Activated T-cell treated with anti-CD3 and anti-CD28 coated beads, Interleukin-2, amount 50 U/mL, for 72 hours (primary cell): ENCODE results near the gene ANKRD9. TPM values are rescaled to one million over a fixed set of nuclear protein-coding genes. Genes with fewer than 3 reads are reported as not detected.
"Not testable (repeated sequence)": the region's sequence is repeated elsewhere in the genome, so short reads cannot be mapped to it uniquely, and the experiment has no call there.

Experiments used
- ATAC-seq, 2 donors: fragments of 150-1000 bp; cut with Tn5 transposase; replicated peaks in 1 of 2; 2 replicates each; pipeline ENCODE4 v1.10.0; 2021; ENCODE audit warnings: moderate library complexity in 2 of 2, mild to moderate bottlenecking in 1 of 2
- DNase-seq, 2 donors: peaks; one replicate each; pipeline ENCODE4 v3.0.0; 2021 to 2022; ENCODE audit warnings: mixed read lengths in 1 of 2
- H3K27ac Mint-ChIP-seq: one replicate; pipeline ENCODE4 v1.8.0; 2022; ENCODE audit warnings: mild to moderate bottlenecking, moderate library complexity, mixed read lengths
- H3K27me3 Mint-ChIP-seq: one replicate; pipeline ENCODE4 v1.8.0; 2022; ENCODE audit warnings: low read depth, mixed read lengths
- H3K36me3 Mint-ChIP-seq, 2 donors: one replicate each; pipeline ENCODE4 v1.8.0; 2022; ENCODE audit warnings: mixed read lengths in 2 of 2, mild to moderate bottlenecking in 1 of 2; ENCODE audit not compliant: insufficient read depth in 2 of 2
- H3K4me1 Mint-ChIP-seq: one replicate; pipeline ENCODE4 v1.8.0; 2022; ENCODE audit warnings: low read depth, mixed read lengths
- H3K4me3 Mint-ChIP-seq, 2 donors: one replicate each; pipeline ENCODE4 v1.8.0; 2022; ENCODE audit warnings: mild to moderate bottlenecking in 2 of 2, mixed read lengths in 2 of 2, moderate library complexity in 2 of 2
- H3K9me3 Mint-ChIP-seq, 2 donors: one replicate each; pipeline ENCODE4 v1.8.0; 2022; ENCODE audit warnings: mixed read lengths in 2 of 2
- total RNA-seq, 2 donors: library from RNA; stranded (reverse); gene quantifications; one replicate each; pipeline ENCODE4 v1.2.3, GENCODE V29; 2022

Gene ANKRD9
- total RNA-seq, 2 donors from 2014 or later, result 3.2 to 4.5 TPM

DNA sequence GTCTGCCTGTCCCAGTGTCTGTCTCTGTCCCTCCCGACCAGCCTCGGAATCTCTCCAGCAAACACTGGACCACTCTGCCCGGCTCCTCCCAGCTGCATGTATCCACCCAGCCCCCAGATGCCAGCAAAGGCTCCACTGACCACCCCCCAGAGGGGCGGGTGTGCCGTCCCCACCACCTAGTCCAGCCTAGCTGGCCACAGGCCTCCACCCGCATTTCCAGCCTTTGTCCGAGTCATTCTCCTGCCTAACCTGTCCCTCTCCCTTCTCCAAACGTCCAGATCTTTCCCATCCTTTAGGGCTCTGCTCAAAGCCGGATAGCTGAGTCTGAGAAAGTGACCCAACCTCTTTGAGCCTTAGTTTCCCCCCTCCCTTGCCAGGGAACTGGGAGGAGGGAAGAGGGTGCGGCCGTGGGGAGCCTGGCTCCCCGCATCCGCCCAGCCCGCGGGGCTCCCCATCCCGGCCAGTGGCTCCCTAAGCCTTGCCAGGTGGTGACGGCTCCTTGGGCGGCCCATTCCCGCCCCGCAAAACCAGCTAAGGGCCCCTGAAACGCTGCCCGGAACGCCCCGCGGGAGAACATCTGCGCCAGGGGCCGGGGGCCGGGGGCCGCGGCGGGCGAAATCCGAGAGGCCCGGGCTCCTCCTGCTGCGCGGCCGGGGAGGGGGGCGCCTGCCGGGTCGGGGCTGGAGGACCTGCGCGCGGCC is 34.6 kb upstream of the ANKRD9 start:
- no peak overlapping the region for H3K27ac Mint-ChIP-seq
- no peaks in the 10 kb centered on the region for H3K4me1 Mint-ChIP-seq
- H3K9me3 Mint-ChIP-seq, result no peaks in the 10 kb centered on the region
- DNase-seq, result no peak
- ATAC-seq, result no peak
- no peaks in the 10 kb centered on the region for H3K36me3 Mint-ChIP-seq
- H3K27me3 Mint-ChIP-seq, result peaks cover 48% of the 10 kb centered on the region
- H3K4me3 Mint-ChIP-seq, result peak overlapping the region; percentile 1 to 51

DNA sequence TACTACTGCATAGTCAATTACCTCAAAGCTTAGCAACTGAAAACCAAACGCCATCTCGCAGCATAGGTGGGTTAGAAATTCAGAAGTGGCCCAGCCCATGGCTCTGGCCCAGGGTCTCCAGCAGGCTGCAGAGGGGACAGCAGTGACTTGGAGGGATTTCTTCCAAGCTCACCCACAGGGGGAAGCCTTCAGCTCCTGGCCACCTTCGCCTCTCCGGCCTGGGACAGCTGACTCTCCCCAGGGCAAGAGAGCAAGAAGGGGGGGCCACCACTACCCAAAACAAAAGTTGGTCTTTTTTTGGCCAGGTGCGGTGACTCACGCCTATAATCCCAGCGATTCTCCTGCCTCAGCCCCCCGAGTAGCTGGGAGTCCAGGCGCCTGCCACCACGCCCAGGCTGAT is 32.2 kb upstream of the ANKRD9 start:
- Mint-ChIP-seq H3K27me3 (peaks cover 30% of the 10 kb centered on the region), H3K9me3 (no peaks in the 10 kb centered on the region)

DNA sequence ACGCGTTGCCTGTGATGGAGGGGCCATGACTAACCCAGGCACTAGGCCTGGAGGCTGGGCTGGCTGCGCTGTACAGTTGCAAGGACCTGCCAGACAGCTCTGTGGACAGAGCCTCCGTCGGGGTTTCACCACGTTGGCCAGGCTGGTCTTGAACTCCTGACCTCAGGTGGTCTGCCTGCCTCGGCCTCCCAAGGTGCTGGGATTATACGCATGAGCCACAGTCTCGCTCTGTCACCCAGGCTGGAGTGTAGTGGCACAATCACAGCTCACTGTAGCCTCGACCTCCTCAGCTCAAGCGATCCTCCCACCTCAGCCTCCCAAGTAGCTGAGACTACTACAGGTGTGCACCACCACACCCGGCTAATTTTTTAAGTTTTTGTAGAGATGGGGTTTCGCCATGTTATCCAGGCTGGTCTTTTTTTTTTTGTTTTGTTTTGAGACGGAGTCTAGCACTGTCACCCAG is 31.5 kb upstream of the ANKRD9 start:
- not testable (repeated sequence) for ATAC-seq, H3K27ac Mint-ChIP-seq, H3K4me3 Mint-ChIP-seq, DNase-seq, H3K4me1 Mint-ChIP-seq, H3K9me3 Mint-ChIP-seq, H3K36me3 Mint-ChIP-seq
- H3K27me3 Mint-ChIP-seq, result peaks cover 23% of the 10 kb centered on the region

More for the DNA sequence above, 32.2 kb upstream of the ANKRD9 start:
- ATAC-seq (no peak), DNase-seq (no peak)
- Mint-ChIP-seq H3K36me3 (no peaks in the 10 kb centered on the region), H3K4me3 (no peak overlapping the region), H3K4me1 (no peaks in the 10 kb centered on the region), H3K27ac (no peak overlapping the region)

DNA sequence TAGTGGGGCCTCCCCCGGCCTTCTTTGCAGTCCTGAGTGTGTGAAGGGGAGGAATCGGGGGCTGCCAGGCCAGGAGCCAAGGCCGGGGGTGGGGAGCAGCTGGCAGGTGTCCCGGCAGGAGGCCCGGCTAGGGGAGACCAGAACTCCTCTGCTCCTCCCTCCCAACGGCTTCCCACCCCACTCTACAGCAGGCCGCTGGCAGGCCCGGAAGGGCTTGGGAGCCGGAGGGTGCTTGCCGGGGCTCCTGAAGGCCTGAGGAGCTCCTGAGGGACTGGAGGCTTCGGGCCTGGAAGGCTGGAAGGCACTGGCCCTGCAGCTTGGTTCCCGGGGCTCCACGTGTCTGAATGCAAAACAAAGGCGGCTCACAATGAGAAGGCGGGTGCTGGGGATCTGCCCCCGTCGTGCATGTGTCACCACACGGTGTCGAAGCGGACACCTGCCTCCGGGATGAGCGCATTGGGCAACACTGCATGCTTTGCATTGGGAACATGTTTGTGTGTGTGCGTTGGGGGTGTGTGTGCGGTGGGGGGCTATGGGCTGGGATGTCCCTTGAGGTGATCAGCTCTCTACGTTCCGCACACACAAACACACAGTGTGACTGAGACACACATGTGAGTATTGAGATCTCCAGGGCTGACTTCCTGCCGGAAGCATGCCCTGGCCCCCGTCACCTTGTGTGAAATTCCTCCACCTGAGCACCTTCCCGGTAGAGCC is 30.9 kb upstream of the ANKRD9 start:
- Mint-ChIP-seq H3K27ac (no peak overlapping the region), H3K4me3 (no peak overlapping the region), H3K9me3 (no peaks in the 10 kb centered on the region), H3K36me3 (no peaks in the 10 kb centered on the region), H3K4me1 (no peaks in the 10 kb centered on the region), H3K27me3 (peaks cover 17% of the 10 kb centered on the region)
- ATAC-seq (no peak), DNase-seq (no peak)

DNA sequence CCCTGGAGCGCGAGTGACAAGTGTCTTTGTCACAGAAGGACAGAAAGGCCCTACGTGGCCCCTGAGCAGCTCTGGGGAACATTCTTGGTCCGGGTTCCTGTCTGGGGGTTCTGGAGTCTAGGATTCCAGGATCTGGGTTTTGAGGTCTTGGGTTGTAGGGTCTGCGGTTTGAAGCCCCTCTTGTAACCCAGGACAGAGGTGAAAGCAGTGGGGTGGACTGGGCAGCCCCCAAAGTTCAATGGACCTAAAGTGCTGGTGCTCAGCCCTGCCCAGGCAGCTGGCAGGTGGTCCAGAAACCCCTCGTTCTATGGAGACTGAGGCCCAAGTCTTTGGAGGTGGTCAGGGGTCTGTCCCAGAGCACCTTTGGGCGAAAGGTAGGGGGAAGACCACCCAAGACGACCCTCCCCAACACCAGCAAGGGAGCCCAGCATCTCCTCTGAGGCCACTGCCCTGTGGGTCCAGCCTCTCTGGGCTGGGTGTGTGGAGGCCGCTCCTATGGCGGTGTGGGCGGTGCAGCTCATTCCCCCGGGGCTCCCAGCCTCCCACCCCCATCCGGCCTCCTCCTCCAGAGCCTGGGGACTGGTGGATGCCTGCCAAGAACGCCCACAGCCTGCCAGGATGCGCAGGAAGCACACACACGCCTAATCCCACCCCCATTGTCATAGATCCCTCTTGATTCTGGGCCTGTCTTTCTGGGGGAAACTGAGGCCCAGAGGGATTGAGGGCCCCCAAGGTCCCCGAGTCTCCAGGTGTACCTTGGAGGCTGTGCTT is 30.2 kb upstream of the ANKRD9 start:
- no peak for DNase-seq
- Mint-ChIP-seq H3K4me1 (no peaks in the 10 kb centered on the region), H3K4me3 (no peak overlapping the region), H3K27me3 (peaks cover 12% of the 10 kb centered on the region), H3K36me3 (no peaks in the 10 kb centered on the region), H3K27ac (no peak overlapping the region), H3K9me3 (no peaks in the 10 kb centered on the region)
- ATAC-seq, result no peak

DNA sequence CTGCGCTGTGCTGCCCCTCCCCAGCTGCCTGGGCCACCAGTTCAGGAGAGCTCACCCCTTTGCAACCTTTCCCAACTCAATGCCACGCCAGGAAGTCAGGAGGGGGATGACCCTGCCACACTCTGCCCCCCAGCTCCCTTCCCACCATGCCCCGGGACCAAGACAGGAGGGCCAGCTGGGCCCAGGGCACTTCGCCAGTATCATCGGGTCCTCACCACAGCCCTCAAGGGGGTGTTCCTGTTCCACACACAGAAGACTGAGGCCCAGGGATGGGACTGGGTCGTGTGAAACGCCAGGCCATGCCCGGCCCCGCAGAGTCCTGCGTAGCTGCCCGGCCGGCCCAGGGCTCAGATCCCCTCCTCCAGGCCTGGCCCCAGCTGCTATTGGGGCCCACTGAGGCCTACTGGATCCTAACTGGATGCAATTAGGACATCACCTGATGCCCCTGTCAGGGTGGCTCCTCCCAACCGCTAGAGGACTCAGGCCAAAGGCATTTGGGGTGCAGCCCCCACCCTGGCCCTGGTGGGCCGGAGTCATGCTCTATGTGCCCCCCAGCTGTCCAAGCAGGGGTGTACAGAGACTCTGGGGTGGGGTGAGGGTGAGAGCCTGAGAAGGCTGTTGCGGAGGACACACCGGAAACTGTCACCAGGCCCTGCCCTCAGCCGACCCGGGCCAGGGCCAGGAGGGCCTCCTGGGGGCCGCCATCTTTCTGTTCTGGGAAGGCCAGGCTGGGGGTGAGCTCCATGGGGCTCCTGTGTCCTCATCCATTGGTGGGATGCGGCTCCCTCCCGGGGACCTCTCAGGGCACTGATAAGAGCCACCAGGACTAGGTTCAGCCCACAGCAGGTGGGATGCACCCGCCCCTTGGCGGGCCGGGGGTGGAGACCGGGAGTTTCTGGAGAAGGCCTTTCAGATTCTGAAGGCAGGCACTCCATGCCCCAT is 29.3 kb upstream of the ANKRD9 start:
- no peaks in the 10 kb centered on the region for H3K36me3 Mint-ChIP-seq
- no peaks in the 10 kb centered on the region for H3K9me3 Mint-ChIP-seq
- no peak overlapping the region for H3K27ac Mint-ChIP-seq
- no peak overlapping the region for H3K4me3 Mint-ChIP-seq
- peaks cover 7% of the 10 kb centered on the region for H3K27me3 Mint-ChIP-seq
- ATAC-seq (no peak), DNase-seq (no peak)
- H3K4me1 Mint-ChIP-seq, result no peaks in the 10 kb centered on the region

DNA sequence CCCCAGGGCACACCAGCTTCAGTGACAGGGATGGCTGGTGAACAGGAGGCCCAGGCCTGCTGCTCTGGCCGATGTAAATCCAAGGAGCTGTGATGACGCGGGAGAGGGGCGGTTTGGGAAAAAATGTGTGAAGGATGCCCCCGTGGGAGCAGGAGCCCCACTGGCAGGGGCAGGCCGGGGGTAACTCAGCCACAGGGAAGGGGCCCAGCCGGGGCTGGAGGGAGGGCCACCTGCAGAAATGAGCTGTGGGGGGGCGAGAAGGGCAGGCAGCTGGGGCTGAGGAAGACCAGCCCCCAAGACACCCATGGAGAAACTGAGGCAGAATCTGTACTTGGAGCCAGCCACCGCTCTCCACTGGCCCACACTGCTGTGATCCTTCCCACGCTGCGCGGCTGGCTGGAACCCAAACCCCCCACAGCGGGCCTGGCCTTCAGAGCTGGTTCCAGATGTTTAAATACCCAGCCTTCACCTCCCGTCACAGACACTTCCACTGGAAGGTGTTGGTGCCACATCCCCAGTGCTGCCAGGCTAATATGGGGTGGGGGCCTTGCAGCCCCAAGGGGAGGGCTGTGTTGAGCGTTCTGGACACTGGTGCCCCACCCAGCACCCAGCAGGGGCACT is 28.5 kb upstream of the ANKRD9 start:
- H3K4me1 Mint-ChIP-seq, result no peaks in the 10 kb centered on the region
- no peak overlapping the region for H3K4me3 Mint-ChIP-seq
- no peak for DNase-seq
- H3K27me3 Mint-ChIP-seq, result peaks cover 3% of the 10 kb centered on the region
- no peak overlapping the region for H3K27ac Mint-ChIP-seq
- H3K9me3 Mint-ChIP-seq, result no peaks in the 10 kb centered on the region
- ATAC-seq, result no peak
- no peaks in the 10 kb centered on the region for H3K36me3 Mint-ChIP-seq

DNA sequence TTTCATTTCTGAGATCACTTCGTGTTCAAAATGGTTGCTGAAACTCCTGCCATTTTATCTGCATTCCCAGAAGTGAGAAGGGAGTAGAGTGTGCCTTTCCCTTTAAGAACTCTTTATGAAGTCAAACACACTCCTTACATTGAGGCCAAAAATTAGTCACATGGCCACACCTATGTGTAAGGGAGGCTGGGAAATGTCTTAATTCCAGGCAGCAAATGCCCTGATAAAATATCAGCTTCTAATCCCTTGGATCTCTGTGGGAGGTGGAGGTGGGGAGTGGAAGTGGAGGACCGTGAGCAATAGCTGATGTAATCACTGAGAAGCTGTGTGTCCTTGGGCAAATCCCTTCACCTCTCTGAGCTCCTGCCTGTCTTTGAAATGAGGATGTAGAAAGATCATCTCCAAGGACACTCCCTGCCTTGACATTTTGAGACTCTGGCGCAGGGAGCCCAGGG is 22.7 kb upstream of the ANKRD9 start:
- DNase-seq (no peak), ATAC-seq (no peak)
- no peaks in the 10 kb centered on the region for H3K9me3 Mint-ChIP-seq
- no peak overlapping the region for H3K27ac Mint-ChIP-seq
- no peaks in the 10 kb centered on the region for H3K4me1 Mint-ChIP-seq
- H3K4me3 Mint-ChIP-seq, result no peak overlapping the region
- H3K36me3 Mint-ChIP-seq, result no peaks in the 10 kb centered on the region
- no peaks in the 10 kb centered on the region for H3K27me3 Mint-ChIP-seq

DNA sequence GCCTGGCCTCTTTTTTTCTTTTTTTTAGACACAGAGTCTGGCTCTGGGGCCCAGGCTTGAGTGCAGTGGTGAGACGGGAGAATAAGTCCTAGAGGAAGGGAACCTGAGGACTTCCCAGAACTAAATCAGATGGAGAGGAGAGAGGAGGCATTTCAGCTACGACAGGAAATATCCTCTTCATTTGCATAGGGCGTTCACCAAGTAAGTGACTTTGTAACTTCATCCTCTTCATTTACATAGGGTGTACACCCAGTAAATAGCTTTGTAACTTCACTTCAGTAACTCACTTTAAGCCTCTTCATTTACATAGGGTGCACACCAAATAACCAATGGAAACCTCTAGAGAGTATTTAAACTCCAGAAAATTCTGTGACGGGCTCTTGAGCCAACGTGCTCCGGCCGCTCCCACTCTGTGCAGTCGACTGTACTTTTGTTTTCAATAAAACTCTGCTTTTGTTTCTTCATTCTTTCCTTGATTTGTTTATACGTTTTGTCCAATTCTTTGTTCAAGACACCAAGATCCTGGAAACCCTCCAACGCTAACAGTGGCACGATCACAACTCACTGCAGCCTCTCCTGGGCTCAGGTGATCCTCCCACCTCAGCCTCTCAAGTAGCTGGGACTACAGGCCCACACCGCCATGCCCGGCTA is 21.4 kb upstream of the ANKRD9 start:
- no peak overlapping the region for H3K4me3 Mint-ChIP-seq
- H3K27me3 Mint-ChIP-seq, result no peaks in the 10 kb centered on the region
- DNase-seq (no peak), ATAC-seq (no peak)
- H3K27ac Mint-ChIP-seq, result no peak overlapping the region
- peaks cover under 1% of the 10 kb centered on the region for H3K4me1 Mint-ChIP-seq
- H3K9me3 Mint-ChIP-seq, result no peaks in the 10 kb centered on the region
- H3K36me3 Mint-ChIP-seq, result no peaks in the 10 kb centered on the region

DNA sequence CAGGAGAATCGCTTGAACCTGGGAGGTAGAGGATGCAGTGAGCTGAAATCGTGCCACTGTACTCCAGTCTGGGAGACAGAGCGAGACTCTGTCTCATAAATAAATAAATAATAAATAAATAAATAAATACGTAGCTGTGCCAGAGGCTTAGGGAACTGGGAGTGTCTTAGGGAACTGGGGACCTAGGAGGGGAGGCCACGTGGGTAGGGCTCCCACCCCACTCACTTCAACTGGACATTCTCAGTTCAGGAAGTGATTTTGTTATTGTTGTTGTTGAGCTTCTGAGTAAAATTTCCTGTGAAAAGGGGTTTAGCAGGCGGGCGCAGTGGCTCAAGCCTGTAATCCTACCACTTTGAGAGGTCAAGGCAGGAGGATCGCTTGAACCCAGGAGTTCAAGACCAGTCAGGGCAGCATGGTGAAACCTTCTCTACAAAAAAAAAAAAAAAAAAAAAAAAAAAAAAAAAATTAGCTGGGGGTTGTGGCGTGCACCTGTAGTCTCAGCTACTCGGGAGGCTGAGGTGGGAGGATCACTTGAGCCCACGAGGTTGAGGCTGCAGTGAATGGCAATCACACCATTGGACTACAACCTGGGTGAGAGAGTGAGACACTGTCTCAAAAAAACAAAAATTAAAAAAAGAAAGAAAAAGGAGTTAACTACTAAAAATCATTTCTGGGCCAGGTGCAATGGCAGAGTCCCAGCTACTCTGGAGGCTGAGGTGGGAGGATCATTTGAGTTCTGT is 19.0 kb upstream of the ANKRD9 start:
- no peak for ATAC-seq
- no peaks in the 10 kb centered on the region for H3K9me3 Mint-ChIP-seq
- no peak for DNase-seq
- H3K36me3 Mint-ChIP-seq, result no peaks in the 10 kb centered on the region
- H3K4me1 Mint-ChIP-seq, result peaks cover 18% of the 10 kb centered on the region
- H3K4me3 Mint-ChIP-seq, result no peak overlapping the region
- H3K27me3 Mint-ChIP-seq, result no peaks in the 10 kb centered on the region
- no peak overlapping the region for H3K27ac Mint-ChIP-seq

DNA sequence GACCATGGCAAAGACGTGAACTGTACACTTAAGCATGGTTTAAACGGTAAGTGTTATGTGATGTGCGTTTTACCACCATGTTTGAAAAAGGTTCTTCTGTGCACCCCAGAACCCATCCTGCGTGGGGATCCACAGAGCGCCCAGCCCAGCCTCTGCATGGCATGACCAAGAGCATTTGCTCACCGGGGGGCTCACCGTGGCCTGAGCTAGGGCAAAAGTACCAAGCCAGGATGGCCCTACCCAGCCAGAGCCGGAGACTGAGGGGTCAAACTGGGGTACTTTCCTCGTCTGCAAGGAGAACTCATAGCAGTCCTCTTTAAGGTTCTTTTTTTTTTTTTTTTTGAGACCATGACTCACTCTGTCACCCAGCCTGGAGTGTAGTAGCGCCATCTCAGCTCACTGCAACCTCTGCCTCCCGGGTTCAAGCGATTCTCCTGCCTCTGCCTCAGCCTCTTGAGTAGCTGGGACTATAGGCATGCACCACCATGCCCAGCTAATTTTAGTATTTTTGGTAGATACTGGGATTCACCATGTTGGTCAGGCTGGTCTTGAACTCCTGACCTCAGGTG is 16.4 kb upstream of the ANKRD9 start:
- no peaks in the 10 kb centered on the region for H3K36me3 Mint-ChIP-seq
- no peak for ATAC-seq
- no peaks in the 10 kb centered on the region for H3K9me3 Mint-ChIP-seq
- no peak for DNase-seq
- H3K4me1 Mint-ChIP-seq, result peaks cover 29% of the 10 kb centered on the region
- peak overlapping the region; percentile 79 for H3K27ac Mint-ChIP-seq
- H3K27me3 Mint-ChIP-seq, result peaks cover 8% of the 10 kb centered on the region
- H3K4me3 Mint-ChIP-seq, result peak overlapping the region; percentile 89 to 93
